Measurements from ENCODE around the gene ZNF25. TPM values are rescaled to one million over a fixed set of nuclear protein-coding genes. Genes with fewer than 3 reads are reported as not detected.

Gene ZNF25
- total and polyA plus RNA-seq, 9 of the 15 experiments (the other 6 are each of a cell fraction or from before 2014, with no cell fraction given): 0.62 to 2.3 (median 1.6) TPM

DNA sequence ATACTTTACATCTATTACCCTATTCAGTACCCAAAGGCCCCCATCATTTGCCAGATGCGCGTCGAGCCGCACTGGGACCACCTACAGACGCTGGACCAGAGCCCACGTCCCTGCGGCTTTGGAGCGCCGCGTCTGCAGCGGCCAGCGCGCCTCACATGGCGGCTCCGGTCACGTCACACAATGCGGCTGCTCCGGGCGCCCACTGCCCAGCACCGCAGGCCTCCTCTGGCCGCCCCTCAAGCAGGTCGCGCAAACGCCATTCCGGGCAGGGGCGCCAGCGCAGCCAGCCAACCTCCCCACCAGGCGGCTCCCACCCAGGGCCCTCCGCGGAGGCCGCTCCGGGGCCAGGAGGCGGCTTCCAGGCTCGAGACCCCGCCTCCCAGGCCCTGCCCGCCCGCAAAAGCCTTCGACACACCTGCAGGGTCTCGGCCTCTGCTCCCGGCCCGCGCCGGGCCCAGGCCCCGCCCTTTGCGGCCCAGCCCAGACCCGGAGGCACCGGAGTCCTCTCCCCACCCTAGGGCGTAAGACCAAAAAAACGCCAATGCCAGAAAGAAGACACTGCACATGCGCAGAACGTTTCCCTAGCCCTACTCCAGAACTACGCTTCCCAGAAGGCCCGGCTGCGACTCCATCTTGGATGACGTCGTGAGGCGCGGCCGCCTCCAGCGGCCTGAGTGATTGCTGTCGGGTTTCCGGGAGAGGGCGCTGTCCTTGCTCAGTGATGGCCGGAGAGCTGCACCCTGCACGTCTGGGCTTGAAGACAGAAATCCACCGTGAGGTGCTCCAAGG lies at the start of gene ZNF25 (continued):
- TF ChIP-seq, protein P1, sequence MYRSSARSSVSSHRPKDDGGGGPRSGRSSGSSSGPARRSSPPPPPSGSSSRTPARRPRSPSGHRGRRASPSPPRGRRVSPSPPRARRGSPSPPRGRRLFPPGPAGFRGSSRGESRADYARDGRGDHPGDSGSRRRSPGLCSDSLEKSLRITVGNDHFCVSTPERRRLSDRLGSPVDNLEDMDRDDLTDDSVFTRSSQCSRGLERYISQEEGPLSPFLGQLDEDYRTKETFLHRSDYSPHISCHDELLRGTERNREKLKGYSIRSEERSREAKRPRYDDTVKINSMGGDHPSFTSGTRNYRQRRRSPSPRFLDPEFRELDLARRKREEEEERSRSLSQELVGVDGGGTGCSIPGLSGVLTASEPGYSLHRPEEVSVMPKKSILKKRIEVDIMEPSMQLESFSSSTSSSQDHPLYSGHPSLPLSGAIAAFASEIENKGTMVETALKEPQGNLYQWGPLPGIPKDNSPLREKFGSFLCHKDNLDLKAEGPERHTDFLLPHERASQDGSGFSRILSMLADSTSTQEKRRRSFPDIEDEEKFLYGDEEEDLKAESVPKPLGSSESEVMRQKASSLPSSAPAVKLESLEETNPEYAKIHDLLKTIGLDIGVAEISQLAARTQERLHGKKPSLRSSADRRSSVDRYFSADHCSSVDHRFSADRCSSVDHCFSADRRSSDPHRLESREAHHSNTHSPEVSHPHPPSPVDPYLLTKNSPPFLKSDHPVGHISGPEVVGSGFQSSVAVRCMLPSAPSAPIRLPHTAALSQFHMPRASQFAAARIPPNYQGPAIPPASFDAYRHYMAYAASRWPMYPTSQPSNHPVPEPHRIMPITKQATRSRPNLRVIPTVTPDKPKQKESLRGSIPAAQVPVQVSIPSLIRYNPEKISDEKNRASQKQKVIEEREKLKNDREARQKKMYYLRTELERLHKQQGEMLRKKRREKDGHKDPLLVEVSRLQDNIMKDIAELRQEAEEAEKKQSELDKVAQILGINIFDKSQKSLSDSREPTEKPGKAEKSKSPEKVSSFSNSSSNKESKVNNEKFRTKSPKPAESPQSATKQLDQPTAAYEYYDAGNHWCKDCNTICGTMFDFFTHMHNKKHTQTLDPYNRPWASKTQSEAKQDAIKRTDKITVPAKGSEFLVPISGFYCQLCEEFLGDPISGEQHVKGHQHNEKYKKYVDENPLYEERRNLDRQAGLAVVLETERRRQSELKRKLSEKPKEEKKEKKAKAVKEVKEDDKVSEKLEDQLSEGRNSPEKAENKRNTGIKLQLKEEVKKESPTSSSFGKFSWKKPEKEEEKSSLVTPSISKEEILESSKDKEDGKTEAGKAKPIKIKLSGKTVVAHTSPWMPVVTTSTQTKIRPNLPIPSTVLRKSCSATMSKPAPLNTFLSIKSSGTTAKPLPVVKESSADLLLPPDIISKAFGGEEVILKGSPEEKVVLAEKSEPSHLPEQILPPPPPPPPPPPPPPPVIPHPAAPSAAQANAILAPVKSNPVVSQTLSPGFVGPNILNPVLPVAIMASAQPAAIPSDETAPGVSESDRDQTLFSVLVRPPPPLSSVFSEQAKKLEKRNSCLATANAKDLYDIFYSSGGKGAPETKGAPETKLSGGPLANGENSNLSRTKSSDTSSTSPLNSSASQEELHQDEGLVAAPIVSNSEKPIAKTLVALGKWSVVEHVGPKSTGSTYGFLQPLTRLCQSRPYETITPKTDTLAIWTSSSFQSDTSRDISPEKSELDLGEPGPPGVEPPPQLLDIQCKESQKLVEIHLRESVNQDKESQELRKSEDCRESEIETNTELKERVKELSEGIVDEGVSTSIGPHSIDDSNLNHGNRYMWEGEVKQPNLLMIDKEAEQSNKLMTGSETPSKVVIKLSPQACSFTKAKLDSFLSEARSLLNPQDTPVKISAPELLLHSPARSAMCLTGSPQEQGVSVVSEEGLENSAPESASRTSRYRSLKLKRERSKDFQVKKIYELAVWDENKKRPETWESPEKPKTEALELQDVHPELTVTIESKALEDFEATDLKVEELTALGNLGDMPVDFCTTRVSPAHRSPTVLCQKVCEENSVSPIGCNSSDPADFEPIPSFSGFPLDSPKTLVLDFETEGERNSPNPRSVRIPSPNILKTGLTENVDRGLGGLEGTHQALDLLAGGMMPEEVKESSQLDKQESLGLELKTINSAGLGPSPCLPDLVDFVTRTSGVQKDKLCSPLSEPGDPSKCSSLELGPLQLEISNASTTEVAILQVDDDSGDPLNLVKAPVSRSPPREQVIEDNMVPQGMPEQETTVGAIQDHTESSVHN (IDR thresholded peaks at IDR 0.05; ENCODE audit: borderline replicate concordance in 1 of 2, low read depth in 1 of 2): no peak
- TF ChIP-seq DPF2 (IDR thresholded peaks at IDR 0.05) (no peak), SPI1 (IDR thresholded peaks at IDR 0.05; ENCODE audit: borderline replicate concordance, low read depth, low read length) (no peak), ZNF584 (CRISPR knock-in tag; IDR thresholded peaks at IDR 0.05; ENCODE audit: low read depth) (no peak), ZNF253 (CRISPR knock-in tag; conservative IDR thresholded peaks at IDR 0.05) (no peak), MEF2A (IDR thresholded peaks at IDR 0.05; ENCODE audit: control insufficient read depth, low read depth, low read length) (no peak), PHB2 (IDR thresholded peaks at IDR 0.05; ENCODE audit: low read depth) (no peak), ZNF644 (tag; IDR thresholded peaks at IDR 0.05; ENCODE audit: low read depth) (no peak), FOXA1 (IDR thresholded peaks at IDR 0.05; ENCODE audit: borderline replicate concordance) (no peak), HEY1 (CRISPR knock-in tag; IDR thresholded peaks at IDR 0.05; ENCODE audit: borderline replicate concordance) (no peak), PPARD (CRISPR knock-in tag; IDR thresholded peaks at IDR 0.05) (no peak), ZNF239 (CRISPR knock-in tag; IDR thresholded peaks at IDR 0.05) (no peak), RBM39 (optimal IDR thresholded peaks at IDR 0.05; ENCODE audit: low read depth, low read length) (no peak)
- TF ChIP-seq, protein P2, sequence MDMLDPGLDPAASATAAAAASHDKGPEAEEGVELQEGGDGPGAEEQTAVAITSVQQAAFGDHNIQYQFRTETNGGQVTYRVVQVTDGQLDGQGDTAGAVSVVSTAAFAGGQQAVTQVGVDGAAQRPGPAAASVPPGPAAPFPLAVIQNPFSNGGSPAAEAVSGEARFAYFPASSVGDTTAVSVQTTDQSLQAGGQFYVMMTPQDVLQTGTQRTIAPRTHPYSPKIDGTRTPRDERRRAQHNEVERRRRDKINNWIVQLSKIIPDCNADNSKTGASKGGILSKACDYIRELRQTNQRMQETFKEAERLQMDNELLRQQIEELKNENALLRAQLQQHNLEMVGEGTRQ (CRISPR knock-in tag; IDR thresholded peaks at IDR 0.05): no peak
- TF ChIP-seq, protein P3, sequence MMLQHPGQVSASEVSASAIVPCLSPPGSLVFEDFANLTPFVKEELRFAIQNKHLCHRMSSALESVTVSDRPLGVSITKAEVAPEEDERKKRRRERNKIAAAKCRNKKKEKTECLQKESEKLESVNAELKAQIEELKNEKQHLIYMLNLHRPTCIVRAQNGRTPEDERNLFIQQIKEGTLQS (IDR thresholded peaks at IDR 0.05): peak; percentile 61; the same call in 1 of the 2 replicates
- TF ChIP-seq, protein P3 (CRISPR knock-in tag; conservative IDR thresholded peaks at IDR 0.05): 0 out of 2 replicates have a peak, but pooled peaks have one; percentile 34
- TF ChIP-seq, protein P4, sequence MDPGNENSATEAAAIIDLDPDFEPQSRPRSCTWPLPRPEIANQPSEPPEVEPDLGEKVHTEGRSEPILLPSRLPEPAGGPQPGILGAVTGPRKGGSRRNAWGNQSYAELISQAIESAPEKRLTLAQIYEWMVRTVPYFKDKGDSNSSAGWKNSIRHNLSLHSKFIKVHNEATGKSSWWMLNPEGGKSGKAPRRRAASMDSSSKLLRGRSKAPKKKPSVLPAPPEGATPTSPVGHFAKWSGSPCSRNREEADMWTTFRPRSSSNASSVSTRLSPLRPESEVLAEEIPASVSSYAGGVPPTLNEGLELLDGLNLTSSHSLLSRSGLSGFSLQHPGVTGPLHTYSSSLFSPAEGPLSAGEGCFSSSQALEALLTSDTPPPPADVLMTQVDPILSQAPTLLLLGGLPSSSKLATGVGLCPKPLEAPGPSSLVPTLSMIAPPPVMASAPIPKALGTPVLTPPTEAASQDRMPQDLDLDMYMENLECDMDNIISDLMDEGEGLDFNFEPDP (CRISPR knock-in tag; IDR thresholded peaks at IDR 0.05): no peak

Measured in K562 (cell line).